DMS 273 (cell line): ENCODE data around the gene CD5L.

ENCODE experiments used
- DNase-seq: peaks from one replicate; lab custom pipeline; 2025; ENCODE audit not compliant: unreplicated experiment; lab: John Stamatoyannopoulos, UW

CD5L gene

GRCh38 chr1:157819215-157819614 is 22.4 kb downstream of the CD5L start:
- DNase-seq: no peak

- no peak for DNase-seq
These were observed 28.3 kb downstream of the CD5L start for GRCh38 chr1:157813269-157813668.

DNA sequence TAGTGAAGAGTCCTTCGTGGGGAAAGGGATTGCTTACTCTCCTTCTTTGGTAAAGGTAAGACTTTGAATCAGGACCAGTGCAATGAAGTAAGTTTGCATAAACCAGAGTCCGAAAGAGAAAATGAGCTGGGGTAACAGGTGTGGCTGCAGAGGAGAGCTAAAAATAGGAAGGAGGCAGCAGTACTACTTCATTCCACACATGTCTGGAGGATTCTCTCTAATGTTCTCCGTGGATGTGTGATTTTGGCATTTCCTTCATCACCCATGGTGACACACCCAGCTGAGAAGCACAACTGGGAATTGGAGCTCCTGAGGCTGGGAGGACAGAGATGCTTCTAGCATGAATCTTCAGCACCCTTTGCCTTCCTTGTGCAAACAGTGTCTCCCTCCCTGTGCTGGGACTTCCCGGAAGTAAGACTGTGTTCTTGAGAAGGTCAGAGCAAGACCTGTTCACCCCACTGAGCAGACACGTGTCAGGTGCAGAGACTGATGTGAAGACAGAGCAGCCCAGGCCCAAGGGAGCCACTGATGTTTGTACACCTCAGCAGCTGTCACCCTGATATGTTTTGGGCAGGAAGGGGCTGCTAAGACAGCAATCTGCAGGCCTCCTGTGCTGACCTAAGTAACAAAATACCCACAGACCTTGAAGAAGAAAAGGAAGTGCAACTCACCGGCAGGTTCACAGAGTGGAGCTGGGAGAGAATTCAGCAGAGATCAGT is 35.0 kb downstream of the CD5L start:
- DNase-seq: no peak

DNA sequence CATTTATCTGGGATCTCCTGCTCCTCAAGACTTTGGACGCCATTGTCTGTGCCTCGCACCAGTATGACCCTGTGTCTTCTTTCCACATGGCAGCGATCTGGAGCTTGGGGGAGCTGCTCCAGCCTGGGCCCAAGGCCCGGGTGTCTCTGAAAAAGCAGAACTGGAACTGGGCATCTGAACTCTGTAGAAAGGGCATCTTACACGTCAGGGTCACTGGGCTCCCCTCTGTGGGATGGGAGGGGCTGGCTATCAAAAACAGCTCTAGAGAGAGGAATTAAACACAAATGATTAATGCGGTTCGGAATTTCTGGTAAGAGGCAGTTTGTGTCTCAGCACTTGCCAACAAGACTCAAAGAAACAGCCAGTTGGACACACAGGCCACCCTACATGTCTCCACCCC is 37.8 kb downstream of the CD5L start:
- no peak for DNase-seq

DNA sequence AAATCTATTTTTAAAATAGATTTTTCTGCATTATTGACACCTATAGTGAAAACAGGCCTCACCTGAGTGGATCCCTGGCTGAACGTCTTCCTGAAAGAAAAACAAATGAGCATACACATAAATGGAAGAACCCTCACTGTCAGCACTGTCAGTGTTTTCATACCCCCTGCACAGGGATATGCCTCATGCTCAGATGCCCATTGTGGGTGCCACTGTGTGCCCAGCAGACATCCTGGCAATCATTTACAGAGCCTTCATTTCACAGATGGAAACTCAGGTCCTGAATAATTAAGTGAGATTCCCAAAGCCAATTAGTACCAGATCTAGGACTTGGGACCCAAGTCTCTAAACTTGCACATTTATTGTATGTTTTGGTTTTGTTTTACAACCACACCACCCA is 41.6 kb downstream of the CD5L start:
- DNase-seq: no peak

GRCh38 chr1:157798211-157798610 is 43.4 kb downstream of the CD5L start:
- no peak for DNase-seq

- no peak for DNase-seq
These were observed 56.4 kb downstream of the CD5L start for GRCh38 chr1:157785248-157785647.

- DNase-seq: no peak
These were observed 56.8 kb downstream of the CD5L start for GRCh38 chr1:157784801-157785200.

DNA sequence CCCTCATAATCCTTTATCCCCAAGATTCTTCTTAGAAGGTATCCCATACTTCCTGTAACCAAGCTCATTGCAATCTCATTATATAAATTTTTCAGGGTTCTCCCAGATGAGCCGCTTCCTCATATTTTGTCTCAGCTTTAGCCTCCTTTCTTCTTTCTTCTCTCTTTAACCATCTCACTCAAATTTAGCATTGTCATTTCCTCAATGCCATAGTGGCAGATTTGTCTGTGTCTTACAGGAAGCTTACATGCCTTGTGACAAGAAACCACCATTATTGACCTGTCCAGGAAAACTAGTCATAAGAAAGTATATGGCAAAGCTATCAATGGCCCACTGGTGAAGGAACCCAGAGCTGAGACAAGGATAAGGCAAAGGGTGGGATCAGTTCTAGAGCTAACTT is 58.7 kb downstream of the CD5L start:
- no peak for DNase-seq

DNA sequence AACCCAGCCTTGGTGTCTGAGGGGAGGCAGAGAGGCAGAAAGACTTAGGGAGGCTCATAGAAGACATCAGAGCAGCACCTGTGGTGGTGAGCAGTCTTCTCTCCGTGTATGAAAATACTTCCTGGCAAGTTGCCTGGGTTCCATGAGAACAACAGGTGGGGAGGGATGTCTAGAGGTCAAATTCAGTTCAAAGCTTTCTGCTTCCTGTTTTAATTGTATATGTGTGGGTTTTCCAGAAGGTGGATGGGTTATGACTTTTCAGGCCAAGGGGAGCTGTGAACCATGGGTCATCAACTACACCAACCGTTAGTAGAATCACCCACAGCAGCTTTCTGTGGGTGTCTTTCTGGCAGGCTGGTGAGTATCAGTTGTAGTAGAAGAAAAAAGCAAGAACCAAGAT is 60.6 kb downstream of the CD5L start:
- peak; percentile 14 for DNase-seq
